ENCODE data around the gene MOB2. TPM values are rescaled to one million over a fixed set of nuclear protein-coding genes. Genes with fewer than 3 reads are reported as not detected.

MOB2 gene
- total RNA-seq, 2 donors from 2014 or later: 11.4 to 31.3 TPM

DNA sequence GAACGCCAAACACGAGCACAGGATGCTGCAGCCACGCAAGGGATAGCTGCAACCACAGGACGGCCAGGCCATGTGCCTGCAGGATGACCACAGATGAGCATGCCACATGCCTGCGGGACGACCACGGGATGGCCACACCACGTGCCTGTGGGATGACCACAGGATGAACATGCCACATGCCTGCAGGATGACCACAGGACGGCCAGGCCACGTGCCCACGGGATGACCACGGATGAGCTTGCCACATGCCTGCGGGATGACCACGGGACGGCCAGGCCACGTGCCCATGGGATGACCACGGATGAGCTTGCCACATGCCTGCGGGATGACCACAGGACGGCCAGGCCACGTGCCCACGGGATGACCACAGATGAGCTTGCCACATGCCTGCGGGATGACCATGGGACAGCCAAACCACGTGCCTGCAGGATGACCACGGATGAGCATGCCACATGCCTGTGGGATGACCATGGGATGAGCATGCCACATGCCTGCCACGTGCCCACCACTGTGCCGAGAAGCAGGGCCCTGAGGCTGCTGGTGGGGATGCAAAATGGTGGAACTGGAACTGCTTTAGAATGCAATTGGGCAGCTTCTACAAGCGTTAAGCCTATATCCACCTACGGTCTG lies 12.8 kb upstream of the MOB2 start:
- Histone ChIP-seq H3K4me1 (peaks cover 21% of the 10 kb centered on the region), H3K27me3 (no peaks in the 10 kb centered on the region), H3K9me3 (no peaks in the 10 kb centered on the region), H3K27ac (no peak overlapping the region), H3K36me3 (replicated peaks in 1 of 2; ENCODE audit: insufficient read depth in 1 of 2, low read depth in 2 of 2) (no peaks in the 10 kb centered on the region), H3K4me3 (no peak overlapping the region)
- DNase-seq (no peak), ATAC-seq (no peak)
- WGBS, 2 donors: 83 to 87% methylated on average over 20 to 28 of the region's 28 CpGs
- intact Hi-C loops (cut with DNase I): no loop called here
- no peak for TF ChIP-seq POLR2A (IDR thresholded peaks at IDR 0.05)
- TF ChIP-seq, protein P1, sequence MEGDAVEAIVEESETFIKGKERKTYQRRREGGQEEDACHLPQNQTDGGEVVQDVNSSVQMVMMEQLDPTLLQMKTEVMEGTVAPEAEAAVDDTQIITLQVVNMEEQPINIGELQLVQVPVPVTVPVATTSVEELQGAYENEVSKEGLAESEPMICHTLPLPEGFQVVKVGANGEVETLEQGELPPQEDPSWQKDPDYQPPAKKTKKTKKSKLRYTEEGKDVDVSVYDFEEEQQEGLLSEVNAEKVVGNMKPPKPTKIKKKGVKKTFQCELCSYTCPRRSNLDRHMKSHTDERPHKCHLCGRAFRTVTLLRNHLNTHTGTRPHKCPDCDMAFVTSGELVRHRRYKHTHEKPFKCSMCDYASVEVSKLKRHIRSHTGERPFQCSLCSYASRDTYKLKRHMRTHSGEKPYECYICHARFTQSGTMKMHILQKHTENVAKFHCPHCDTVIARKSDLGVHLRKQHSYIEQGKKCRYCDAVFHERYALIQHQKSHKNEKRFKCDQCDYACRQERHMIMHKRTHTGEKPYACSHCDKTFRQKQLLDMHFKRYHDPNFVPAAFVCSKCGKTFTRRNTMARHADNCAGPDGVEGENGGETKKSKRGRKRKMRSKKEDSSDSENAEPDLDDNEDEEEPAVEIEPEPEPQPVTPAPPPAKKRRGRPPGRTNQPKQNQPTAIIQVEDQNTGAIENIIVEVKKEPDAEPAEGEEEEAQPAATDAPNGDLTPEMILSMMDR (IDR thresholded peaks at IDR 0.05): no peak

DNA sequence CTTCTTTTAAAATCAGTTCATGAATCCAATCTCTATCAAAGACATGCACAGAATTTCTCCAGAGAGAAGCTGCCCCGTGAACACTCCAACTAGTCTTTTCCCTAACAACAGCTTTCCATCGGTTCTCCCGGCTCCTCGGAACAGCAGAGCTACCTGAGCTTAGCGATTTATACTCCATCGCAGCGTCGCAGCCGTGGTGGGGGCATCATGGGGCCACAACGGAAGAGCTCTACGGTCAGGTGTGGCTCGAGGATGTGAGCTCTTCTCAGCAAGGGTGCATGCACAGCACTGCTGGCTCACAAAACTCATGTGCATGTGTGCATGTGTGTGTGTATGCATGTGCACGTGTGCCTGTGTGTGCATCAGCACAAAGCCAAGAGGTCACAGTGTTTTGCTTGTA lies 11.7 kb upstream of the MOB2 start:
- WGBS, 2 donors: 93 to 94% methylated on average over 13 of the region's 13 CpGs
- H3K27ac ChIP-seq: no peak overlapping the region
- H3K27me3 ChIP-seq: no peaks in the 10 kb centered on the region
- TF ChIP-seq POLR2A (IDR thresholded peaks at IDR 0.05): no peak
- TF ChIP-seq, protein P1 (IDR thresholded peaks at IDR 0.05): no peak
- DNase-seq (no peak), ATAC-seq (no peak)
- no peaks in the 10 kb centered on the region for H3K9me3 ChIP-seq
- H3K4me3 ChIP-seq: no peak overlapping the region
- H3K4me1 ChIP-seq: peaks cover 15% of the 10 kb centered on the region
- no peaks in the 10 kb centered on the region for H3K36me3 ChIP-seq (replicated peaks in 1 of 2; ENCODE audit: insufficient read depth in 1 of 2, low read depth in 2 of 2)
- intact Hi-C loops (cut with DNase I): no loop called here

DNA sequence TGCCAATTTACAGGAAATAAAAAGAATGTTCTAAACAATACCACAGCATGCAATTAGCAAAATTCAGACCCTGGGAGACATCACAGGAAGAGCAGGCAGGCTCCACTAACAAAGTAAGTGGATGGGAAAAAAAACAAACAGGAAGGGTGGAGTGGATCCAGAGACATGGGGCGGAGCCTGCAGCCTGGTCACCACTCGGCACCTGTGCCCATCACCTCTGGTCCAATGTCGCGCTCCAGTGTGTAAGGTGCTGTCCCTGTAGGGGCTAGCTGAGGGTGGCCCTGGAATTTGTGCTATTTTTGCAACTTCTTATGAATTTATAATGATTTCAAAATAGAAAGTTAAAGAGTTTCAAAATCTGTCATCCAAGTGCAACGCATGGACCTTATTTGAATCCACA lies 11.0 kb upstream of the MOB2 start:
- intact Hi-C loops (cut with DNase I): no loop called here
- Histone ChIP-seq H3K27me3 (no peaks in the 10 kb centered on the region), H3K27ac (peak overlapping the region in 2 of 4 donors; percentile 7 to 24), H3K36me3 (replicated peaks in 1 of 2; ENCODE audit: insufficient read depth in 1 of 2, low read depth in 2 of 2) (no peaks in the 10 kb centered on the region), H3K4me1 (peaks cover 8% of the 10 kb centered on the region), H3K9me3 (no peaks in the 10 kb centered on the region), H3K4me3 (no peak overlapping the region)
- TF ChIP-seq, protein P1 (IDR thresholded peaks at IDR 0.05): no peak
- no peak for TF ChIP-seq POLR2A (IDR thresholded peaks at IDR 0.05)
- ATAC-seq (peak; percentile 11), DNase-seq (peak in 1 of 4 donors; percentile 13)
- WGBS, 2 donors: 71 to 73% methylated on average over 5 of the region's 5 CpGs

DNA sequence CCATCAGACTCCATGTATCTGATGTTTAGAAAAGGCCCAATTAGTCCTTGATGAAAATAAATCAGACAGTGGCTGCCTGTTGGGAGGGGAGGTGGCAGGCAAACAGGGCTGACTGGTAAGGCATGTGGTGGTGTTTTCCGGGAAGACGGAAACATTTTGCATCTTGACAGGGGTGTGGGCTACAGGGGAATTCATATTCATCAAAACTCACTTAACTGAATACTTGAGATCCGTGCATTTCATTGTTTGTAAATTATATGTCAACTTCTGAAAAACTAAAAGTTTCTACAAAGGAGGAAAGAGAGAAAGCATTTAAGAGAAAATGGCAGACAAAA lies 10.1 kb upstream of the MOB2 start:
- 62 to 71% methylated on average over 3 of the region's 3 CpGs for WGBS, 2 donors
- no peaks in the 10 kb centered on the region for H3K9me3 ChIP-seq
- DNase-seq (no peak), ATAC-seq (no peak)
- H3K36me3 ChIP-seq (replicated peaks in 1 of 2; ENCODE audit: insufficient read depth in 1 of 2, low read depth in 2 of 2): no peaks in the 10 kb centered on the region
- H3K27ac ChIP-seq: peak overlapping the region in 1 of 4 donors; percentile 24
- H3K4me3 ChIP-seq: no peak overlapping the region
- no peak for TF ChIP-seq POLR2A (IDR thresholded peaks at IDR 0.05)
- TF ChIP-seq, protein P1 (IDR thresholded peaks at IDR 0.05): no peak
- peaks cover 7% of the 10 kb centered on the region for H3K4me1 ChIP-seq
- intact Hi-C loops (cut with DNase I): no loop called here
- no peaks in the 10 kb centered on the region for H3K27me3 ChIP-seq

DNA sequence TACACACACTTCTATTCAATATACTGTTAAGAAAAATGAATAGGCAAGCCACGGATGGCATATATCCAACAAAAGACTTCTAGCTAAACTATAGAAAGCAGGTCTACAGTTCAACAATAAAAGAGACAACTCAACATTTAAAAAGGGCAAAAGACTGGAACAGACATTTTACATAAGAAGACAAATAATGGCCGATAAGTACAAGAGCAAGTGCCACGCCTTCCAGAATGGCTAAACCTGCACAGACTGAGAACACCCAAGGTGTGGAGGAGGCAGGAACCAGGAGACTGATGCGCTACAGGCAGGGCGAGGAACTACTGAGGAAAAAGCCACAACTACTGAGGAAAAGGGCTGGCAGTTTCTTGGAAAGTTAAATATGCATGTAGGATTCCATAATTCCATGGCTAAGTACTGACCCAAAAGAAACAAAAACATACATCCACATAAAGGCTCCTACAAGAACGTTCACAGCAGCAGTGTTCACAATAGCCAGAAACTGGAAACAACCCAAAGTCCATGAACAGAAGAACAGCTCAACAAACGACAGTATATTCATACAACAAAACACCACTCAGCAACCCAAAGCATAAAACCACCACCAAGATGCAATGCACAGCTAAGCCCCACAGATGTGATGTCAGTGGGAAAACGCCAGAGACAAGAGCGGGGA lies 9.6 kb upstream of the MOB2 start:
- intact Hi-C loops (cut with DNase I): no loop called here
- no peak for TF ChIP-seq POLR2A (IDR thresholded peaks at IDR 0.05)
- ATAC-seq (no peak), DNase-seq (no peak)
- Histone ChIP-seq H3K4me1 (peaks cover 7% of the 10 kb centered on the region), H3K36me3 (replicated peaks in 1 of 2; ENCODE audit: insufficient read depth in 1 of 2, low read depth in 2 of 2) (no peaks in the 10 kb centered on the region), H3K4me3 (no peak overlapping the region), H3K27ac (no peak overlapping the region), H3K9me3 (no peaks in the 10 kb centered on the region), H3K27me3 (no peaks in the 10 kb centered on the region)
- 74 to 83% methylated on average over 9 of the region's 9 CpGs for WGBS, 2 donors

Measured in body of pancreas (tissue), 4 donors.